ENCODE results near the gene ZSWIM8. TPM values are rescaled to one million over a fixed set of nuclear protein-coding genes. Genes with fewer than 3 reads are reported as not detected.

The ZSWIM8 gene
- polyA plus RNA-seq, 12 donors: 53.3 to 172 (median 69.1) TPM; not detected in 1

DNA sequence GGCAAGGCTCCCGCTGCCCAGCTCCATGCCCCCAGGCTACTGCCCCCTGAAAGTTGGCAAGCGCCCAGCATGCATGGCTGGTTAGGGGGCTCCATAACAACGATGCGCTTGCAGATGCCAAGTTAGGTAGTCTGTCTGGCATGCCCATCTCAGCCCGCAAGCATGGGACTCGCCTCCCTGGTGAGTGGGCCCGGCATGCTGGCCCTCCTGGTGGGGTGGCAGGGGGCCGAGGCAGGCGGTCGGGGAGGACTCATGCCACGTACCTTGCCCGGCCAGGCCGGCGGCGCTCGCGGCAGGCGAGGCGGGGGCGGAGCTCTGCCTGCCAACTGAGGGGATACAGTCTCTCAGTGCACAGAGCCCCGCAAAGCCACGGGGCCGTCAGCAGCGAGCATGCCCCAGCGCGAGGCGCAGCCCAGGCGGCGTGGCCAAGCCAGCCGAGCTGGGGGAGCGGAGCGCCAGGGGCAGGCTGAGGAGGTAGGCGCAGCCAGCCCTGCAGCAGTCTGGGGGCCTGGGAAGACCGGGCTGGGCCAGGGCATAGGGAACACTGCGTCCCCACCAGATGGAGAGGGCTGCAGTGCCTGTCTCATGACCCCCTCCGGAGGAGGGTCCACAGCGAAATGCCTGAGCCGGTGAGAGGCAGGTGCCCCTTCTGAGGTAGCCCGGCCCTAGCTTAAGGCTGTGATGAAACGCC lies 54.0 kb downstream of the ZSWIM8 start:
- DNase-seq: no peak

DNA sequence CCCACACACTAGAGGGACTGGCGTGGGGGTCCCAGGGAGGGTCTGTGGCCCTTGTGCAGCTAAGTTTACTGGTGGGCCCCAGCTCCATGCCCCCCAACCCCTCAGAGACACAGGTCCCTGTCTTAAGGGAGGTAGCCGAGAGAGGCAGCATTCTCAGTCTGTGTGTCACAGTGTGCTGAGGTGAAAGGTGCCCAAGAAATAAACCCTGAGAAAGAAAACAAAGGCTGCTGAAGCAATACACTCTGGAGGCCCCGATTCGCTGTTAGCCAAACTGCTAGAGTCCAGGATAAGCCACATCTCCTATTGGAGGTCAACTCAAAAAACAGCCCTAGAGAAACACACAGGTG lies 54.6 kb downstream of the ZSWIM8 start:
- DNase-seq: no peak

DNA sequence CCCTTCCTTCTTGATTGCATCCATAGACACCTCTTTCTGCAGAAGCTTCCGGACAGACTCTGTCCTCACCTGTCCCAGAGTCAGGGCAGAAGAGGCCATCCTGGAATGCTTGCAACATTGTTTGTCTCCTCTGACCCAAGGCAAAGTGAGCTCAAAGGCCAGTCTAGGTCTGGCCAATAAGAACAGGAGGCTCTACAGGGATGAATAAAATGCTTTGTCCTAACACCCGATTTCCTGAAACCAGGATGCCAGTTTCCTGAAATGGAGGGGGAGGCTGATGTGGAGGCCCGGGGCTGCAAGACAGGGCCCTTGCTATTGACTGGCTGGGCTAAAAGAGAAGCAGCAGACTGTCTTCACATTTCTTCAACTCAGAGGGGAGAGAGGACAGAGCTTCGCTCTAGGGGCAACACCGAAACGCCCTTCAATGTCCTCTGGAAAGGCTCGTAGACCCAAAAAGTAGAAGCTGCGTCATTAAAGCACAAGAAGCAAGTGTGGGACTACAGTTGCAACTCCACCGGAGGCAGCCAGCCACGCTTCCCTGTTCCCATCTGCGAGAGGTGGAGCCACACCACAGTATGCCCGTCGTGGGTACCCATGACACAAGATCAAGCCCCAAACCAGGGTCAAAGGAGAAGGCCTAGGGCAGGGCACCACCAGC lies 55.1 kb downstream of the ZSWIM8 start:
- no peak for DNase-seq

DNA sequence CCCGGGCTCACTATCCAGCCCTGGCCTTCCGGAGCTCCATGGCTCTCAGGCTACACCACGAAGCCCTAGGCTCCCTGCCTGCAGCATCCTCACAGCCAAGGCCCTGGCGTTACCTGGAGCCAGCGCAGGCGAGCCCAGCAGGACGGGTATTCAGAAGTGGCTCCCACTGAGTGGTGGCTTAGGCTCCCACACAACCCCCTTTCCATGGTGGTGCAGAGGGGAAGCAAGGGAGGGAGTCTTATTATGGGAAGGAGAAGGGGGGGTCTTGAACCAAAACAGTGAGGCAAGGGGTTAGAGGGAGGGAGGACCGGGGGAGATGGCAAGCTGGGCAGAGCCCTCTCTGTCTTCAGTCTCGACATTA lies 55.6 kb downstream of the ZSWIM8 start:
- no peak for DNase-seq

DNA sequence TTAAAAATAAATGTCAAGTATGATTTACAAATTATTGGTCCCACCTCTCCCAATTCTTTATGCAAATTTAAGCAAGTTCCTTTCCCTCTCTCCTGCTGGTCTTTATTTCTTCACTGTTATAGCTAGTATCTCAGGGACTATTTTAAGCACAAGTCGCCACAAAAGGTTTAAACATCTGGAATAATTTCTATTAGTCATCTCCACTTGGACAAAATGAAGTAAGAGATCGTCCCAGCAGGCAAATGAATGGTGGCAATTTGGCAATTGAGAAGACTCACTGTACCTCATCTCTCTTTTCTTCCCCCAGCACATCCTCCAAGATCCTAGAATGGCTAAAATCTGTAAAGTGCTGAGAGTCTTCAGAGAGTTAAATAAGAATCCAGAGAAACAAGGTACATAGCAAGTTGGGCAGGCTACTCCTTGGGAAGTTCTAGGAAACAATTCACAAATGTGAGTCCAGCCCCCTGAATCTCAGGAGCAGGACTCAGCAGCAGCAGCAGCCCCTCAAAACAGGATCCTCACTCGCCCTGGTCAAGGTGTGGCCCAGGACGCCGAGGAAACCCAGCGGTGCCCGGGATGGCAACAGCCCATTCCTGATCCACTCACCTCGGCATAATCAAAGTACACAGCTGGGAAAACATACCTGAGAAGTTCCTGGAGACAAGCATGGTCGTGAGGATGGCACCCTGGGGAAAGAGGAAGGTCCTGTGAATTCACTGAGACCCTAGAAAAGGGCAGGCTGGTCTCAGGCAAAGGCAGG lies 56.3 kb downstream of the ZSWIM8 start:
- no peak for DNase-seq

DNA sequence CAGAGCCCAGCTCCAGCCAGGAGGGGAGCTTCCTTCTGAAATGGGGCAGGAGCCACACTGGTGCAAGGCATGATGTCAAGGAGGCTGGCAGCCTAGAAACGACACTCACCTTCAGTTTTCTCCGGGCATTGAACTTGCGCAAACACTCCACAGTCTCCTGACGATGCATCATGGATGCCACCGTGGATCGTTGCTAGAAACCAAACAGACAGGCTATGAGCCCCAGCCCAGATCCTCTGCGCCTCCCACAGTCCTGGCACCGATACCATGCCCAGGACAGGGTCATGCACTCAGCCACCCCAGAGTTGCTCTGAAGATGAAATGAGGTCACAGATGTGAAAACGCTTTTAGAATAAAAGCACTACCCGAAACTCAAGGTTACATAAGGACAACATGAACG lies 56.9 kb downstream of the ZSWIM8 start:
- no peak for DNase-seq

DNA sequence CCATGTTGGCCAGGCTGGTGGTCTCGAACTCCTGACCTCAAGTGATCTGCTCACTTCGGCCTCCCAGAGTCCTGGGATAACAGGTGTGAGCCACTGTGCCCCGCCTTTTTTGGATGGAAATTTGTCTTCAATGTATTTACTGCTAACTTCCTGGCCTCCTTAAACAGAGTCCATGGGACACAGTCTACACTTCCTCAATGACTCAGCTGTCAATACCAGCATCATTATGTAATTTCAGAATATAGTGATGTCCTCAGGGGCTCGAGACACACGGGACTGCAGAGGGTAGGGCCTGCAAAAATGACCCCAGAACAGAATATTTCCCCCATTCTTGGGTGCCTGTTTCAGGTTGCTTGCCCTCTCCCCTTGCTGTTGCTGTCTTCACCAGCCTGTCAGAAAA lies 57.9 kb downstream of the ZSWIM8 start:
- no peak for DNase-seq

DNA sequence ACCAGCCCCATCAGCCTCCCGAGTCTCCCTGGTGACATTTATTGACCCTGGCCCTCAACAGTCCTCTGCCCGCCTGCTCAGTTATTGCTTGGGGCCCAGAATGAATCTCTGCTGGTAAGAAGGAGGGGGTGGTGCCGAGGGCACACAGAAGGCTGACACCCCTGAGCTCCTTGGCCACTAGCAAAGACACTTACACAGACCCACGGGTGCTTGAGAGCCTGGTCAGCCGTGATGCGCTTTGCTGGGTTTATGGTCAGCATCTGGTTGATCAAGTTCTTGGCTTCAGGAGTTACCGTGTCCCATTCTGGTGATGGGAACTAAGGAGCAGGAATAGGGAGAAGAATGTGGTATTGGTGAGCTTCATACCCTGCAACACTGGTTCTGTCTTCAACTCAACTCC lies 61.6 kb downstream of the ZSWIM8 start:
- DNase-seq: no peak

DNA sequence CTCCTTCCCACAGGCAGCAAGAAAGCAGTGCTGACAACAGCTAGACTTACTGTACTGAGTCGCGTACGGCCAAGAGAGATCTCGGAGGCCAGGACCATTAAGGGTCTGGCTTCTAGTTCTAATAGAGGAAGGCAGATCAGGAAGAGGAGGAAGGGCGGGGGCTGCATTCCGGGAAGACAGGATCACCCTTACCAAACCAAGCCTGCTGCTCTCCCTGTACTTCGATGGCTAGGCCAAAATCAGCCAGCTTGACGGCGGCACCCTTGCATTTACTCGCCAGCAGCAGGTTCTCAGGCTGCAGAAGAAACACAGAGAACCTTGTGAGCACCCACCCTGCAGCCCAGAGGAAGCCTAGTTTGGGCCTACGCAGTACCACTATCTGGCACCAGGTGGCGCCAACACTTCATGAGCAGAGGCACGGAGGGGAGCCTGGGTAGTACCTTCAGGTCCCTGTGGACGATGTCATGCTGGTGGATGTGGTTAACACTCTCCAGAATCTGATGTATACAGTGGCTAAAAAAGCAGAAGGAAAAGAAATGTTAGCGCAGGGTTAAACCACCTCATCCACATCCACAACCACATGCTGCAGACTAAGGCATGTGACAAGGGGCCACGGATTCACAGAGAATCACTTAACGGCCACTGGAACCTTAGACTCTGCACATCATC lies 63.5 kb downstream of the ZSWIM8 start:
- peak; percentile 82 for DNase-seq

DNA sequence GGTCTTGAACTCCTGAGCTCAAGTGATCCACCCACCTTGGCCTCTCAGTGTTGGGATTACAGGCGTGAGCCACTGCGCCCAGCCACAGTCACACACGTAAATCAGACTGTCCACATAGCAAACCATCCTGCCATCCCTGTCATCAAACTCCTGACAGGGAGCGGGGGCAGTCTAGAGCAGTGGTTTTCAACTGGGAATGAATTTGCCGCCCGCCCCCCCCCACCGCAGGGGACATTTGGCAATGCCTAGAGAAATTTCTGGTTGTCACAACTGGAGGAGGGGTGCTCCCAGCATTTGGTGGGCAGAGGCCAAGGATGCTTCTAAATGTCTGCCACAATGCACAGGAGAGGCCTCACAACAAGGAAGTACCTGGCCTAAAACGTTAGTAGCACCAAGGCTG lies 64.8 kb downstream of the ZSWIM8 start:
- DNase-seq: no peak

DNA sequence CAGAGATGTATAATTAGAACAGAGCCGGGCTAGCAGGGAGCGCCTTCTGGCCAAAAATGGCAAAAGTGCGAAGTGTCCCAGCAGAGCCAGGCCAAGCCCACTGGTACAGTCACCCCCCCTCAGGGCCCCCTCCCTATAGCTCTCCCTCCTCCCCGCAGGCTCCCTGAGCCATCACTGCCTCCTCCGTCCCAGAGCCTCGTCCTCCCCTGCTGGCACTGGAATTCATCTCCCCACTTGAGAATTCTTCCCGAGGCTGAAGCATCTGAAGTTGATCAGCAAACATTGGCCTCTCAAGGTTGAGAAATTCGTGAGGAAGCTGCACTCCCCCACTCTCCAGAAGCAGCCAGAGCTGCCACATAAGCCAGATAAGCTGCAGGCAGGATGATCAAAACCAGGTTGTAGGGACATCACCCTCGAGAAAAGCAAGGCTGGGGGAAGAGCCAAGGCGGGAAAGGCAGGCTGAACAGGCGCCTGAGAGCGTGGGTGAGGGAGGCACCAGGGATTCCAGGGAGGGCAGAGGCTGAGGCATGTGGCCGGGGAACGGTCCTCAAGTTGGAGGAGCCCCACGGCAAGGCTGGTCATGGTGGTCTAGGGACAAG lies 65.6 kb downstream of the ZSWIM8 start:
- no peak for DNase-seq

Other genes with a start within 250 kb of the ZSWIM8 start
- gene USP54, start 194.3 kb upstream of the ZSWIM8 start, polyA plus RNA-seq (ENCODE audit: insufficient read length in 12 of 12): 10 to 100 TPM in 11 of 12 donors, not detected in 1; 13.3 to 33.5 (median 18.9) TPM
- 100 to 1,000 TPM in 11 of 12 donors, not detected in 1; 153 to 885 (median 515) TPM for gene MYOZ1, start 144.1 kb upstream of the ZSWIM8 start, polyA plus RNA-seq (ENCODE audit: insufficient read length in 12 of 12)
- gene SYNPO2L, start 129.6 kb upstream of the ZSWIM8 start, polyA plus RNA-seq (ENCODE audit: insufficient read length in 12 of 12): 100 to 1,000 TPM in 10 of 12 donors, 10 to 100 TPM in 1, not detected in 1; 82.7 to 263 (median 191) TPM
- 10 to 100 TPM in 5 of 12 donors, 1 to 10 TPM in 6, not detected in 1; 6.2 to 22.3 (median 10.0) TPM for gene AGAP5, start 87.5 kb upstream of the ZSWIM8 start, polyA plus RNA-seq (ENCODE audit: insufficient read length in 12 of 12)
- 10 to 100 TPM in 11 of 12 donors, not detected in 1; 28.7 to 62.7 (median 49.9) TPM for gene SEC24C, start 41.2 kb upstream of the ZSWIM8 start, polyA plus RNA-seq (ENCODE audit: insufficient read length in 12 of 12)
- gene CHCHD1, start 3.6 kb upstream of the ZSWIM8 start, polyA plus RNA-seq (ENCODE audit: insufficient read length in 12 of 12): 10 to 100 TPM in 11 of 12 donors, not detected in 1; 20.0 to 48.9 (median 31.4) TPM
- 10 to 100 TPM in 11 of 12 donors, not detected in 1; 12.4 to 40.5 (median 17.7) TPM for gene NDST2, start 26.0 kb downstream of the ZSWIM8 start, polyA plus RNA-seq (ENCODE audit: insufficient read length in 12 of 12)
- 10 to 100 TPM in 11 of 12 donors, not detected in 1; 23.7 to 39.2 (median 31.3) TPM for gene CAMK2G, start 88.9 kb downstream of the ZSWIM8 start, polyA plus RNA-seq (ENCODE audit: insufficient read length in 12 of 12)
- gene PLAU, start 125.5 kb downstream of the ZSWIM8 start, polyA plus RNA-seq (ENCODE audit: insufficient read length in 12 of 12): 10 to 100 TPM in 11 of 12 donors, not detected in 1; 26.2 to 48.1 (median 31.2) TPM
- gene VCL, start 212.5 kb downstream of the ZSWIM8 start, polyA plus RNA-seq (ENCODE audit: insufficient read length in 12 of 12): 100 to 1,000 TPM; 107 to 176 (median 147) TPM